ENCODE measurements around the gene CAPN11. TPM values are rescaled to one million over a fixed set of nuclear protein-coding genes. Genes with fewer than 3 reads are reported as not detected.
A peak's percentile ranks its signal among the peaks of the same experiment; 100 is the strongest.

Gene CAPN11
- total RNA-seq, 1 donor from 2014 or later = 0.07 TPM

GRCh38 chr6:44233567-44234100, 75.0 kb downstream of the CAPN11 start:
- Mint-ChIP-seq H3K4me3 (ENCODE audit: unreplicated experiment) (no peak overlapping the region), H3K4me1 (ENCODE audit: low read depth) (peaks cover 74% of the 10 kb centered on the region), H3K27me3 (ENCODE audit: low read depth) (no peaks in the 10 kb centered on the region), H3K36me3 (ENCODE audit: low read depth) (peaks cover 25% of the 10 kb centered on the region), H3K9me3 (ENCODE audit: low read depth) (no peaks in the 10 kb centered on the region), H3K27ac (ENCODE audit: unreplicated experiment) (peak overlapping the region; percentile 96)
- no peak for TF ChIP-seq CTCF (IDR thresholded peaks at IDR 0.05)
- DNase-seq (ENCODE audit: low spot score) = peak; percentile 68

Other genes with a start within 250 kb of the CAPN11 start
- 35.1 to 38.7 TPM (median 35.5 TPM) in 3 replicates for gene MRPL14, start 31.4 kb upstream of the CAPN11 start, total RNA-seq
- gene TMEM63B, start 31.3 kb upstream of the CAPN11 start, total RNA-seq = 36.2 to 40.7 TPM (median 40.3 TPM) in 3 replicates
- not detected in 3 replicates for gene MYMX, start 58.1 kb downstream of the CAPN11 start, total RNA-seq
- 161 to 231 TPM (median 221 TPM) in 3 replicates for gene SLC29A1, start 64.8 kb downstream of the CAPN11 start, total RNA-seq
- 508 to 805 TPM (median 512 TPM) in 3 replicates for gene HSP90AB1, start 88.3 kb downstream of the CAPN11 start, total RNA-seq
- gene SLC35B2, start 98.7 kb downstream of the CAPN11 start, total RNA-seq = 71.5 to 83.1 TPM (median 75.7 TPM) in 3 replicates
- gene NFKBIE, start 106.7 kb downstream of the CAPN11 start, total RNA-seq = 3.0 to 7.0 TPM (median 6.2 TPM) in 3 replicates
- gene TMEM151B, start 111.6 kb downstream of the CAPN11 start, total RNA-seq = 0.05 TPM in 1 of 3 replicates, not detected in the others
- 7.9 to 14.9 TPM (median 8.6 TPM) in 3 replicates for gene AARS2, start 154.5 kb downstream of the CAPN11 start, total RNA-seq
- gene SPATS1, start 183.8 kb downstream of the CAPN11 start, total RNA-seq = not detected in 3 replicates
- gene CDC5L, start 228.9 kb downstream of the CAPN11 start, total RNA-seq = 18.4 to 23.2 TPM (median 19.0 TPM) in 3 replicates